ENCODE measurements around the gene CHKB. TPM values are rescaled to one million over a fixed set of nuclear protein-coding genes. Genes with fewer than 3 reads are reported as not detected.
"Not testable (repeated sequence)": the region's sequence is repeated elsewhere in the genome, so short reads cannot be mapped to it uniquely, and the experiment has no call there.

CHKB gene
- total RNA-seq, 2 experiments from 2014 or later, result 63.3 to 65.8 TPM

GRCh38 chr22:50620593-50621355, 38.1 kb upstream of the CHKB start:
- ChIA-PET POLR2A (interaction anchor here (0.7 to 3.0 kb wide), 10 partner anchors 38 to 430 kb away, joined by 3 to 35 read pairs (median 4); partner anchors contain the start of genes CHKB, LMF2, NCAPH2 and SCO2), CTCF (interaction anchor here (0.7 to 3.0 kb wide), 26 partner anchors 19 to 358 kb away, joined by 3 to 47 read pairs (median 4); partner anchors contain the start of genes CHKB, CPT1B, KLHDC7B and LMF2)

DNA sequence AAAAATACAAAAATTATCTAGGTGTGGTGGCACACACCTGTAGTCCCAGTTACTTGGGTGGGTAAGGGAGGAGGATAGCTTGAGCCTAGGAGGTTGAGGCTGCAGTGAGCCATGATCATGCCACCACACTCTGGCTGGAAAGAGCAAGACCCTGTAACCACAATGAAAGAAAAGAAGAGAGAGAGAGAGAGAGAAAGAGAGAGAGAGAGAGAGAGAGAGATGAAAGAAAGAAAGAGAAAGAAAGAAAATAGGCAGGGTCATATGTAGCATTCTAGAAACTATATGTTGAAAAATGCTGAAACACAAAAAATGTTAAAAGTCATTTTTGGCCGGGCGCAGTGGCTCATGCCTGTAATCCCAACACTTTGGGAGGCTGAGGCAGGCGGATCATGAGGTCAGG, 31.6 kb upstream of the CHKB start:
- CTCF ChIA-PET, result interaction anchor here (0.6 kb wide), 1 partner anchor 140 kb away, joined by 4 read pairs; no protein-coding TSS in a partner anchor
- POLR2A ChIA-PET, result not testable (repeated sequence)

GRCh38 chr22:50613291-50613981, 30.8 kb upstream of the CHKB start:
- CTCF ChIA-PET, result no interaction called here
- POLR2A ChIA-PET, result no interaction called here

DNA sequence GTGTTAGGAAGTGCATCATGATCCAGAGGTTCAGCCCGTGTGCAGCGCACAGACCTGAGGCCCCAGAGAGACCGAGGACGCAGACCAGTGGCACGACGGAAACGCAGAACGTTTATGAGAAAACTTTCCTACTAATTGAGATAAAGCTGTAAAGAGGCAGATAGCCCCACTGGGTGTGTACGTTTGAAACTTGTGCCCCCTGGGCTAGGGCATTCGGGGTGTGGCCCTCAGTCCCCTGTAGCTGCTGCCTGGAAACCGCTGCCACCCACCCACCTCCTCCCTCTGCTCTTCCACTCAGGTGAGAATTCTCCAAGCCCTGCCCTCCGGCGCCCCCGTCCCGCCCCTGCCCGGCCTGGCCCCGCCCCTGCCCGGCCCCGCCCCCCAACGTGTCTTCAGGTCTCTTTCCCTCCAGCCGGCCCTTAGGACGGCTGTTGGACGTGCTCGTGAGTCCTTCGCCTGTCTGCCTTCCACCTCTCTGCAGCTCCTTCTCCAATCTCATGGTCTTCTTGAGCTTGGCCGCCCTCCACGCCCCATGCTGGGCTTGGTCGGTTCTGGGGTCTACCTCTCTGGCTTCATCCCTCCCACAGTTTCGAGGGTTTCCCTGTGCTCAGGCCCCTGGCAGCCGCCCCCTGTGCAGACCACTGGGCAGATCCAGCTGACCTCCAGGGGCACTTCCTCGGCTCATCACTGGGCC, 30.0 kb upstream of the CHKB start:
- CTCF ChIA-PET, result no interaction called here
- POLR2A ChIA-PET, result interaction anchor here (0.6 kb wide), 1 partner anchor 19 kb away, joined by 8 read pairs; no protein-coding TSS in a partner anchor

- POLR2A ChIA-PET, result interaction anchor here (0.6 kb wide), 1 partner anchor 19 kb away, joined by 8 read pairs; no protein-coding TSS in a partner anchor
- CTCF ChIA-PET, result no interaction called here
Measured at GRCh38 chr22:50612168-50612527, 29.5 kb upstream of the CHKB start.

- CTCF ChIA-PET, result no interaction called here
- POLR2A ChIA-PET, result no interaction called here
Measured at GRCh38 chr22:50611341-50612060, 28.9 kb upstream of the CHKB start.

DNA sequence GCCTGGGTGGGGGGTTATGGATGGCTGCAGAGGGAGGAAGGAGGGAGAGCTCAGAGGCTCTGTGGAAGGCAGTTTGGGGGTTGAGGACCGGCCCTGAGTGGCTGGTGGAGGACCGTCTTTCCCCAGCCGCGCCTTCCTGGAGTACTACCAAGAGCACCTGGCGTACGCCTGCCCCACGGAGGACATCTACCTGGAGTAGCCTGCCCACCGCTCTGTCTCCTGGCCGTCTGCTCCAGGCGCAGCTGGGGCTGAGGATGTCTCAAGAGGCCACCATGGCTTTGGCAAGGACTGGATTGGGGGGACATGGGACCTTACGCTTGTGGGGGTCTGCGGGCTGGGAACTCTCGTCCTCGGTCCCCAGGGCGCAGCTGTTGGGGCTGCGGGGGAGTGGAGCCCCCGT, 27.9 kb upstream of the CHKB start:
- ChIA-PET CTCF (no interaction called here), POLR2A (interaction anchor here (0.6 kb wide), 1 partner anchor 264 kb away, joined by 7 read pairs; no protein-coding TSS in a partner anchor)

GRCh38 chr22:50610041-50610451, 27.4 kb upstream of the CHKB start:
- ChIA-PET CTCF (no interaction called here), POLR2A (no interaction called here)

DNA sequence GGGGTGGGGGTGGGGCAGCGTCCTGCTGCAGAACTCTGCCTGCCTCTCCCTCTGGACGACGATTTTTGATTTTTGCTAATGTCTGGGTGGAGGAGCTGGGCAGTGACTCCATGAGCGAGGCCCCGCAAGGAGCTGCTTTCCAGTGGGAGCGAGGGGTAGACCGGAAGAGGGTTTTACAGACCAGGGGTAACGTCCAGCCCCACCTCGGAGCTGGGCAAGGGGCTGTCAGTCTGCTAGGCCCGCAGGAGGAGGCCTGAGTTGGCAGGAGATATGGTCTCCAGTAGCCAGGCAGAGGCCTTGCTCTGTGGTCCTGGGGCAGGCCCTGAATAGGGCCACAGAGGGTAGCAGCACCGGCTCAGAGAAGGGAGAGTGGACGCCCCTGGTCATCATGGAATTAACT, 26.9 kb upstream of the CHKB start:
- POLR2A ChIA-PET, result no interaction called here
- CTCF ChIA-PET, result no interaction called here

GRCh38 chr22:50608996-50609395, 26.3 kb upstream of the CHKB start:
- ChIA-PET POLR2A (no interaction called here), CTCF (no interaction called here)

- POLR2A ChIA-PET, CTCF ChIA-PET: not testable (repeated sequence)
Measured at GRCh38 chr22:50608058-50608840, 25.6 kb upstream of the CHKB start.

DNA sequence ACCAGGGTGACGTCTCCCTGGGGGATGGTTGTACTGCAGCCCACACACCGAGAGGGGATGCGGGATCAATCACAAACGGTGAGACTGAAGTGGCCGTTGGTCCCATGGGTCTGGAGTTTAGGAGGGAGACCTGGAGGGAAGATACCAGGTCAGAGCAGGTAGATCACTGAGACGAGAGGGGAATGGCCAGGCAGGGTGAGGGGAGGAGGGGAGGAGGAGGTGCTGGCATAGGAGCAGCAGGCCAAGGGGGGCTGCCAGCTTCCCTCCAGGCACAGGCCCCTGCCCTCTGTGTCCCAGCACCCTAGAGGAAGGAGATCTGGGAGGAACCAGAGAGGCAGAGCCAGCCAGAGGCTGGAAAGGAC, 25.0 kb upstream of the CHKB start:
- POLR2A ChIA-PET, result no interaction called here

GRCh38 chr22:50606946-50607658, 24.5 kb upstream of the CHKB start:
- ChIA-PET CTCF (interaction anchor here (1.0 kb wide), 1 partner anchor 79 kb away, joined by 3 read pairs; no protein-coding TSS in a partner anchor), POLR2A (no interaction called here)

More for the DNA sequence above, 25.0 kb upstream of the CHKB start:
- CTCF ChIA-PET, result no interaction called here

- ChIA-PET POLR2A (no interaction called here), CTCF (interaction anchor here (1.0 kb wide), 1 partner anchor 79 kb away, joined by 3 read pairs; no protein-coding TSS in a partner anchor)
Measured at GRCh38 chr22:50606165-50606945, 23.7 kb upstream of the CHKB start.

- POLR2A ChIA-PET, result no interaction called here
Measured at GRCh38 chr22:50605613-50606074, 23.0 kb upstream of the CHKB start.

DNA sequence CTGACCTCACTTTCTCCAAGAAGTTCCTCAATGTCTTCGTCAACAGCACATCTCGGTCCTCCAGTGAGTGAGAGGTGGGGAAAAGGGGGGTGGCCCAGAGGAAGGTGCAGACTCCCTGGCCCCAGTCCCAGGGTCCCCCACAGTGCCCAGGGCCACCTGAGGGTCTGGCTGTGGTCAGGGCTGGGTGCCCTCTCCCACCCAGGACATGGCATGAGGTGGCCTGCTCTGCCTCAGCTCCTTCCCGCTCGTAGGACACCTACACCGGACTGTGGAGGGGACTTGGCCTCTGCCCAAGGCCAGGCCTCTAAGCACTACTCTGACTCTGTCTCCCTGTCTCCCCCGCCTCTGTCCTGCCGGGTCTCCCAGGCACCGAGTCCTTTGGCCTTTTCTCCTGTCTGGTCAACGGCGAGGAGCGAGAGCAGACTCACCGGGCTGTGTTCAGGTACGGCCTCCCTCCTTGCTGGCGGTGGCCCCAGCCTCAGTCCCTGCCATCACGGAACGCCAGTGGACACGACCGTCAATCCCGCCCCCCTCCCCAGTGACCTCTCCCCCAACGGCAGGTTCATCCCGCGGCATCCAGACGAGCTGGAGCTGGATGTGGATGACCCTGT, 22.5 kb upstream of the CHKB start:
- CTCF ChIA-PET, result no interaction called here
- POLR2A ChIA-PET, result no interaction called here

More at GRCh38 chr22:50605613-50606074, 23.0 kb upstream of the CHKB start:
- CTCF ChIA-PET, result interaction anchor here (1.0 kb wide), 1 partner anchor 78 kb away, joined by 3 read pairs; no protein-coding TSS in a partner anchor

All from activated CD8-positive, alpha-beta memory T cell treated with anti-CD3 and anti-CD28 coated beads for 36 hours (primary cell).